Measurements from ENCODE around the gene AUTS2. TPM values are rescaled to one million over a fixed set of nuclear protein-coding genes. Genes with fewer than 3 reads are reported as not detected.

Gene AUTS2
- total RNA-seq, 1 experiment from 2014 or later = 42.1 TPM

DNA sequence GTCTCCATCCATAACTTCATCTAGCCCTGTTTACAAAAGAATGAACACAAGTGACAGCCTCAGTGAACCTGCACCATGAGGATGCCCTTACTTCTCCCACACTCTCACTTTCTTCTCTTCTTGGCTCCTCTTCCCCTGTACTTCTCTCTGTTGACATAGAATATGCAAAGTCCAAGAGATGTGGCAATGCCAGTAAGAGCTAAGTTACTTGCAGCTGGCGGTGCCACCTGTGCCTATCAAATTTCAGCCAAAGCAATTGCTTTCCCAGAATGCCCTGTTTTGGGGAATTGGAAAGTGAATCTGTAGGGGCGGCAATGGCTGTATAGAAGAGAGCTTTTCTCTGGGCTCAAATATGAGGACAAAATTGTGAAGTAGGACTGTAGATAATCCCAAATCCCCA lies 557.8 kb downstream of the AUTS2 start:
- BruUV-seq (replicated peaks) = no TSS peak
- H3K36me3 ChIP-seq (ENCODE audit: insufficient read depth, low read length, poor library complexity, severe bottlenecking) = no peaks in the 10 kb centered on the region

DNA sequence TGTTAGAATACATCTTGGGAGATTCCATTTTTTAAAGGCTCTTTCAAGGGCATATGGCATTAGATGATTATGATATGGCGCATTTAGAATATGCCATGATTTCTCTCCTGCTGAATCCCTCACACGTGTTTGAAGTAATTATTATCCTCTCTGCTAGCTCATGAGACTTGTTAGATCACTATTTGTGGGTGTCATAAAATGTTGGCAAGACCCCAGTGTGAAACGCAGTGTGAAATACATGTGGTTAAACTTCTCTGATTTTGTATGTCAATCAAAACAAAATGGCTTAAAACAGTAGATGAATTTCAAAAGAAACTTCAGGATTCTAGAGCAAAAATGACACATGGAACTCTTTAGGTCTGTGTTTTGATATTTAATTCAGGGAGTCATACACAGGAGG lies 560.8 kb downstream of the AUTS2 start:
- Histone ChIP-seq H3K27me3 (replicated peaks; ENCODE audit: insufficient read depth, low read depth, low read length, poor library complexity) (no peaks in the 10 kb centered on the region), H3K27ac (ENCODE audit: low read depth, low read length, poor library complexity, severe bottlenecking) (no peak overlapping the region), H3K4me3 (ENCODE audit: low read depth, low read length, poor library complexity, severe bottlenecking) (no peak overlapping the region), H3K9me3 (ENCODE audit: low read depth, low read length, poor library complexity, severe bottlenecking) (no peaks in the 10 kb centered on the region), H3K36me3 (ENCODE audit: insufficient read depth, low read length, poor library complexity, severe bottlenecking) (no peaks in the 10 kb centered on the region), H3K4me1 (ENCODE audit: insufficient read depth, low read length, poor library complexity, severe bottlenecking) (peaks cover 18% of the 10 kb centered on the region)
- CTCF ChIA-PET = no interaction called here
- no peak for TF ChIP-seq EZH2 (IDR thresholded peaks at IDR 0.05; ENCODE audit: borderline replicate concordance, low read depth, low read length, poor library complexity, severe bottlenecking)
- TF ChIP-seq, protein P1, sequence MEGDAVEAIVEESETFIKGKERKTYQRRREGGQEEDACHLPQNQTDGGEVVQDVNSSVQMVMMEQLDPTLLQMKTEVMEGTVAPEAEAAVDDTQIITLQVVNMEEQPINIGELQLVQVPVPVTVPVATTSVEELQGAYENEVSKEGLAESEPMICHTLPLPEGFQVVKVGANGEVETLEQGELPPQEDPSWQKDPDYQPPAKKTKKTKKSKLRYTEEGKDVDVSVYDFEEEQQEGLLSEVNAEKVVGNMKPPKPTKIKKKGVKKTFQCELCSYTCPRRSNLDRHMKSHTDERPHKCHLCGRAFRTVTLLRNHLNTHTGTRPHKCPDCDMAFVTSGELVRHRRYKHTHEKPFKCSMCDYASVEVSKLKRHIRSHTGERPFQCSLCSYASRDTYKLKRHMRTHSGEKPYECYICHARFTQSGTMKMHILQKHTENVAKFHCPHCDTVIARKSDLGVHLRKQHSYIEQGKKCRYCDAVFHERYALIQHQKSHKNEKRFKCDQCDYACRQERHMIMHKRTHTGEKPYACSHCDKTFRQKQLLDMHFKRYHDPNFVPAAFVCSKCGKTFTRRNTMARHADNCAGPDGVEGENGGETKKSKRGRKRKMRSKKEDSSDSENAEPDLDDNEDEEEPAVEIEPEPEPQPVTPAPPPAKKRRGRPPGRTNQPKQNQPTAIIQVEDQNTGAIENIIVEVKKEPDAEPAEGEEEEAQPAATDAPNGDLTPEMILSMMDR (conservative IDR thresholded peaks at IDR 0.05; ENCODE audit: low read depth, low read length) = no peak
- BruUV-seq (replicated peaks) = no TSS peak
- POLR2A ChIA-PET (ENCODE audit: low non-redundant PET) = no interaction called here
- DNase-seq (ENCODE audit: low spot score) = no peak
- intact Hi-C loops (cut with micrococcal nuclease; ENCODE audit: unreplicated experiment) = no loop called here

More for the DNA sequence above, 557.8 kb downstream of the AUTS2 start:
- ChIA-PET CTCF (no interaction called here), POLR2A (ENCODE audit: low non-redundant PET) (no interaction called here)
- no peak overlapping the region for H3K4me3 ChIP-seq (ENCODE audit: low read depth, low read length, poor library complexity, severe bottlenecking)
- H3K27ac ChIP-seq (ENCODE audit: low read depth, low read length, poor library complexity, severe bottlenecking) = no peak overlapping the region
- H3K9me3 ChIP-seq (ENCODE audit: low read depth, low read length, poor library complexity, severe bottlenecking) = no peaks in the 10 kb centered on the region
- no peaks in the 10 kb centered on the region for H3K27me3 ChIP-seq (replicated peaks; ENCODE audit: insufficient read depth, low read depth, low read length, poor library complexity)
- DNase-seq (ENCODE audit: low spot score) = no peak
- intact Hi-C loops (cut with micrococcal nuclease; ENCODE audit: unreplicated experiment) = no loop called here
- peaks cover 4% of the 10 kb centered on the region for H3K4me1 ChIP-seq (ENCODE audit: insufficient read depth, low read length, poor library complexity, severe bottlenecking)
- TF ChIP-seq, protein P1 (conservative IDR thresholded peaks at IDR 0.05; ENCODE audit: low read depth, low read length) = no peak
- no peak for TF ChIP-seq EZH2 (IDR thresholded peaks at IDR 0.05; ENCODE audit: borderline replicate concordance, low read depth, low read length, poor library complexity, severe bottlenecking)

DNA sequence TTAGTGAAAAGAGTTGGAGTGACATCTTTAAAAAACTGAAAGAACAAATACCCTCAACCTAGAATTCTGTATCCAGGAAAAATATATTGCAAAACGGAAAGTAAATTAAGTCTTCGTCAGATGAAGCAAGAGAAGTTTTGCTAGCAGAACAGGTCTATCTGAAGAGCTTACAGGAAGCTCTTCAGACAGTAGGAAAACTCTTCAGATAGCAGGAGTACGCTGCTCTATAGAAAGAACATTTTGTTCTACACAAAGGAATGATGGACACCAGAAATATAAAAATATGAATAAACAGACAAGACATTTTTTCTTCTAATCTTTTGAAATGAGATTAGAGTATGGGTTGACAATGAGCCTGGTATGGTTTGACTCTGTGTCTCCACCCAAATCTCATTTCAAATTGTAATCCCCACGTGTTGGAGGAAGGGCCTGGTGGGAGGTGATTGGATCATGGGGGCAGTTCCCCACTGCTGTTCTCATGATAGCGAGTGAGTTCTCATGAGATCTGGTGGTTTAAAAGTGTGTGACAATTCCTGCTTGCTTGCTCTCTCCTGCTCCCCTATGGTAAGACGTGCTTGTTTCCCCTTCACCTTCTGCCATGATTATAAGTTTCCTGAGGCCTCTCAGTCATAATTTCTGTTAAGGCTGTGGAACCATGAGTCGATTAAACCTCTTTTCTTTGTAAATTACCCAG lies 567.3 kb downstream of the AUTS2 start:
- no peaks in the 10 kb centered on the region for H3K9me3 ChIP-seq (ENCODE audit: low read depth, low read length, poor library complexity, severe bottlenecking)
- POLR2A ChIA-PET (ENCODE audit: low non-redundant PET) = no interaction called here
- TF ChIP-seq, protein P1 (conservative IDR thresholded peaks at IDR 0.05; ENCODE audit: low read depth, low read length) = no peak
- no peak for TF ChIP-seq EZH2 (IDR thresholded peaks at IDR 0.05; ENCODE audit: borderline replicate concordance, low read depth, low read length, poor library complexity, severe bottlenecking)
- H3K4me1 ChIP-seq (ENCODE audit: insufficient read depth, low read length, poor library complexity, severe bottlenecking) = peaks cover 18% of the 10 kb centered on the region
- no TSS peak for BruUV-seq (replicated peaks)
- CTCF ChIA-PET = no interaction called here
- H3K27ac ChIP-seq (ENCODE audit: low read depth, low read length, poor library complexity, severe bottlenecking) = no peak overlapping the region
- H3K36me3 ChIP-seq (ENCODE audit: insufficient read depth, low read length, poor library complexity, severe bottlenecking) = no peaks in the 10 kb centered on the region
- DNase-seq (ENCODE audit: low spot score) = no peak
- intact Hi-C loops (cut with micrococcal nuclease; ENCODE audit: unreplicated experiment) = loop anchor here (10.0 kb wide), 1 partner anchor 331 kb away; no protein-coding TSS in a partner anchor
- no peak overlapping the region for H3K4me3 ChIP-seq (ENCODE audit: low read depth, low read length, poor library complexity, severe bottlenecking)
- no peaks in the 10 kb centered on the region for H3K27me3 ChIP-seq (replicated peaks; ENCODE audit: insufficient read depth, low read depth, low read length, poor library complexity)

Data from A673 (cell line).